HG03460 (cell line): Measurements from ENCODE around the gene NKIRAS2.

Experiments used
- ATAC-seq: cut with Tn5 transposase; IDR thresholded peaks from one replicate; pipeline ENCODE4 v1.9.1; 2021; ENCODE audit not compliant: unreplicated experiment

The NKIRAS2 gene

DNA sequence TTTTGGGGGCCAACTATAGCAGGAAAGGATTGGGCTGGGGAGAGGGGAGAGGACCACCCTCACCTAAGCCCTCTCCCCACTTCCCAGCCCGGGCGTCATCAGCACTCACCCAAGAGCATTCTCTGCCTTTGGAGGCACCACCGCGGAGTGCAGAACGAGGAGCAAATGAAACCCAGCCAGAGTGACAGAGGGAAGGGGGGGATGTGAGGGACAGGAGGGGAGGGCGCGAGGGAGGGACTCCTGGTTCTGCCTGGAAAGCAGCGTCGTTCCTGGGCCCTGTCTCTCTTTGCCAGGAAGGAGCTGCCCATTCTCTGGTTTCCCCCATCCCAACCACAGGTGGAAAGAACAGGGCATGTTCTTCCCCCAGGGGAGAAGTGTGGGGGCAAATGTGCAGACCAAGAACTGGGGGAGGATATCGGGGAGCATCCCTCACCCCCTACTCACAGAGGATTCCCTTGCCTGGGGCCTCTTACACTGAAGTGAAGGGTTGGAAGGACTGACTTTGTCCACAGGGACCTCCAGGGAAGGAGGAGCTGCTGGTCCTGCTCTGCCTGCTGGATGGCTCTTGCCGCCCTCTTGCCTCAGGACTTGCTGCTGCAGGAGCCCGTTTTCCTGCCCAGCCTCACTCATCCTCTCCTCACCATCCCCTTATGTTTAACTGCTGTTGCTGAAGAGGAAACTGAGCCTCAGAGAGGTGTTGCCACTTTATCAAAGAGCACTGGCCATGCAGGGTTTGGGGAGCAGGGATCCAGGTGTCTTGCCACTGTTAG lies 34.0 kb downstream of the NKIRAS2 start:
- ATAC-seq, result no peak

DNA sequence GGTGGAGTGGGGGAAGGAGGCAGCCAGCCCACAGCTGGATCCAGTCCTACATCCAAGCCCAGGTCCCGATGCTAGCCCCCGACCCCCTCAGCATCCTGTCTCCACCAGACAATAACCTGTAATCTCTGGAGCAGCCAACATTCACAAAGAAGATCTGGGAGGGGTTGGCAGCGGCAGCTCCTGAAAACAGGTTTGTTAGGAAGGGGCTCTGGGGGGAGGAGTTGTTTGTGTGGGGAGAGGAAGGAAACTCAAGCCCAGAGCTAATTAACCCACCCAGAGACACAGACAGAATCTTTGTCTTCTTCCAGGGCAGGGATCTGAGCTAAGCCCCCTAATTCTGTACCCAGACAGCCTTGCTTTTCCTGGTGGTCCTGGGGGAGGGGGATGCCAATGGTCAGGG lies 35.1 kb downstream of the NKIRAS2 start:
- no peak for ATAC-seq

DNA sequence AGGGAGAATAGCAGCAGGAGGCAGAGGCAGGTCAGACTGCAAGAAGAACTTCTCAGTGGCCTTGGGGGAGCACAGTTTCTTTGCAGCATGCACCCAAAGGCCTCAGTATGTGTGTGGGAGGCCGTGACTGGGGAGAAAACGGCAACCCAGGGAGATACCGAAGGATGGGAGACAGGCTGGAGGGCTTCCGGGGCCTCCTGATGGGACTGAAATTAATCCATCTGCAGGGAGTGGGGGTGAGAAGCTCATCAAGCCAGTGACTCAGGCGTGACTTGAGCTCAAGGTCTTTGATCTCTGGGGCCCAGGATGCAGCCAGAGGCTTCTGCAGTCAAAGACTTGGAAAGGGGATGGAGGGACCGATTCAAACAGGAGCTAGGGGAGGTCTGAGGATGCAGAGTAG lies 35.6 kb downstream of the NKIRAS2 start:
- ATAC-seq, result no peak

DNA sequence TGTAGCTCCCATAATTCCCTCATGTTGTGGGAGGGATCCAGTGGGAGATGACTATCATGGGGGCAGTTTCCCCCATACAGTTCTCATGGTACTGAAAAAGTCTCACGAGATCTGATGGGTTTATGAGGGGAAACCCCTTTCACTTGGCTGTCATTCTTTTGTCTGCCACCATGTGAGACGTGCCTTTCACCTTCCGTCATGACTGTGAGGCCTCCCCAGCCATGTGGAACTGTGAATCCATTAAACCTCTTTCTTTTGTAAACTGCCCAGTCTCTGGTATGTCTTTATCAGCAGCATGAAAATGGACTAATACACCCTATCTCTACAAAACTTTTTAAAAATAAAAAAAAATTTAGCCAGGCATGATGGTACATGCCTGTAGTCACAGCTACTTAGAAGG lies 36.7 kb downstream of the NKIRAS2 start:
- ATAC-seq, result no peak

DNA sequence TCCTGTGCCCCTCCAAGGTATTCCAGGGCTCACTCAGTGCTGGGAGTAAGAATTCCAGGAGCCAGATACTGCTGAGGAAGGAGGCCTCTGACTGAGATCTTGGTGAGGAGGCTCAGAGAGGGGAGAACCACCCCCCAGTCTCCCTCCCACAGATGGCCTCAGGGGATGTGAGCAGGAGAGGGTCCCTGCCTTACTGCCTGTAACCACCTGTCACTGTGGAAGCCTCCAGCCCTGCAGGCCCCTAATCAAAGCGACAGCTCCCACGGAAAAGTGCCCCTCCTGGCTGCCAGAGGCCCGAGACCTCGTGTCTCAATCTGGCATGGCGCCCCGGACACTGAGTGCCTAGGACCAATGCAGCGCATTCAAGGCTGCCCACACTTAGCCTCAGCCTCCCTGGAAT lies 38.2 kb downstream of the NKIRAS2 start:
- ATAC-seq, result no peak

DNA sequence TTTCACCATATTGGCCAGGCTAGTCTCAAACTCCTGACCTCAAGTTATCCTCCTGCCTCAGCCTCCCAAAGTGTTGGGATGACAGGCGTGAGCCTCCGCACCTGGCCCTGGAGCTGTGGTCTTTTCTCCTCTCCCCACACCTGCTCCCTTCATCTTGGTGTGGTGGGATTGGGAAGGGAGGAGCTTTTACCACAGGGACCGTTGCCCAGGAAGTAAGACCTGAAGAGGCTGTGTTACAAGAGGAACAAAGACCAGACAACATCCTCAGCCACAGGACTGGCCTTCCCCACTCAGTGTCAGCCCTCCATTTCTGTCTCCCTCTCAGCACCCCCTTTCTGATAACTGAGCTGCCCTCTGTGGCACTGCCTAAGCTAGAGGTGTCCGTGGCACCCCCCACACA lies 39.9 kb downstream of the NKIRAS2 start:
- ATAC-seq, result no peak

DNA sequence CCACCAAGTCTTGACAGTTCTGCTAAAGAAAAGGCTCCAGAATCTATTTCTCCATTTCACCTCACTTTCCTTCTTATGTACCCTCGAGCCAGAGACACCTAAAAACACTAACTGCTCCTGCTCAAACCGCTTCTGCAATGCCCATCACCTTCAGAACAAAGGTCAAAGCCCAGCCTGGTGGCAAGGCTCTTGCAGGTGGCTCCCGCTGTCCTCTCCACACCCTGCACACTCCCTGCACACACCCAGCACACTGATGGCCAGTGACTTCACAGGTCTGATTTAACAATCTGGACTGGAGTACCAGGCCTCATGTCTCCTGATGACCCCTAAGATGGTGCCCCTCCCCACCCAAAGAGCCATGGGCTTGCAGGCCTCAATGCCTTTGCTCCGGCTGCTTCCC lies 40.3 kb downstream of the NKIRAS2 start:
- no peak for ATAC-seq

DNA sequence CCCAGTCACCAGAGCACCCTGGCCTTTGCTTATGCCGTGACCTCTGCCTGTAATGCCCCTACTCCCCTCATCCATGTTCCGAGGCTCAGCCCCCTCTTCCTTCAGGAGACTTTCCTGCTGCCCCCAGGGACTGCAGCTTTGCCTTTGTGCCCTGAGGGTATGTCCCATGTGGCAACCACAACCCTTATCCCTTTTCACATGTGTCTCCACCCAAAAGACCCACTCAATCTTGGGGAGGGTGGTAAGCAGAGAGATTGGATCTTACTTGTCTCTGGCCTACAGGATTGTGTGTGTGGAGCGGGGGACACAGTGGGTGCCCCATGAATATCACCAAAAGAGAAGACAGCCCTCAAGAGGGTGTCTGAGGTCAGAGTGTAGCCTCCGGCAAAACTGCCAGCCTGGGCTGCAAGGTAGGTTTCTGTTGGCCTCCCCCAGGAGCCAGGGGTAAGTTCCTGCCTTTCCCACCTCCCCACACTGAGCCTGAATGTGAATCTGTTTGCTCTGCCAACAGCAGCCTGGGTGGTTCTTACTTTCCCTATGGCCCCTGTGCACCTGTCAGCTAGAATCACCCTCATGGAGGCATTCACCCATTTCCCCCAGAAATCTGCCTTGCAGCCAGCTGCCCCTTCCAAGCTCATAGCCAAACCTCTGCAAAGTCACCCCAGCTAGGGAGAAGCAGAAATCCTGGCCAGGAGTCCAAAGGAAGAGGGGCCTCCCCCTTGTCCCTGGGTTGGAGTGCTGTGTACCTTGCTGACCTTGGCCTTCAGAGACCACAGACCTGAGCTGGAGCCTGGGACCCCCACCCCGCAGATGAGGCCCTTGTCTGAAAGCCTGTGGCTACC lies 42.0 kb downstream of the NKIRAS2 start:
- no peak for ATAC-seq

DNA sequence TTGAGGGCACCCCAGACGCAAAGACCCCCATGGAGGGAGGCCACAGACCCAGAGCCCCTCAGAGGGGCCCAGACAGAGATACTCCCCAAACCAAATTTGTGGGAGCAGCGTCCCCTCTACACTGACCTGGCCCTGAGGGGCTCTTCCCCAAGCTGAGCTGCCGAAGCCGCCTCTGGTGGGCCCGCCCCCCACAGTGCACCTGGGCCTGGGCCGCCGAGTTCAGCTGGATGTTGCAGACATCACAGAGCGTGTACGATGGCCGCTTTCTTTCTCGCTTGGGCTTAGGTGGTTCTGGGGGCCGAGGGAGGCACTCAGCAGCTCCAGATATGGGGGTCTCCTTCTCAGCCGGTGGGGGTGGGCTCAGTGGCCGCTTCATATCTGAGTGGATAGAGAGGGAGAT lies 42.8 kb downstream of the NKIRAS2 start:
- ATAC-seq, result no peak

DNA sequence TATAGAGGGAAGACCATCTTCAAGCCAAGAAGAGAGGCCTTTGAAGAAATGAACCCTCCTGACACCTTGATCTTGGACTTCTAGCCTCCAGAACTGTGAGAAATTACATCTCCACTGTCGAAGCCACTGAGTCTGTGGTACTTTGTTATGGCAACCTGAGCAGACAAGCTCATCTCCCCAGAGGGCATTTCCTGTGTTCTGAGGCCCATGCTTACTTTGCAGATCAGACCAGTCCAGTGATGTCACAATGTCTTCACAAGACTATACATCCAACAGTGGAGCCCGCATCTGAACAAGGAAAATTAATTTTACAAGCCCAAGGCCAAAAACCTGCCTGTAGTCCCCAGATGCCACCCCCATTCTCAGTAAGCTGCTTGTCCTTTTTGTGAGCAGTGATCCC lies 45.3 kb downstream of the NKIRAS2 start:
- no peak for ATAC-seq

DNA sequence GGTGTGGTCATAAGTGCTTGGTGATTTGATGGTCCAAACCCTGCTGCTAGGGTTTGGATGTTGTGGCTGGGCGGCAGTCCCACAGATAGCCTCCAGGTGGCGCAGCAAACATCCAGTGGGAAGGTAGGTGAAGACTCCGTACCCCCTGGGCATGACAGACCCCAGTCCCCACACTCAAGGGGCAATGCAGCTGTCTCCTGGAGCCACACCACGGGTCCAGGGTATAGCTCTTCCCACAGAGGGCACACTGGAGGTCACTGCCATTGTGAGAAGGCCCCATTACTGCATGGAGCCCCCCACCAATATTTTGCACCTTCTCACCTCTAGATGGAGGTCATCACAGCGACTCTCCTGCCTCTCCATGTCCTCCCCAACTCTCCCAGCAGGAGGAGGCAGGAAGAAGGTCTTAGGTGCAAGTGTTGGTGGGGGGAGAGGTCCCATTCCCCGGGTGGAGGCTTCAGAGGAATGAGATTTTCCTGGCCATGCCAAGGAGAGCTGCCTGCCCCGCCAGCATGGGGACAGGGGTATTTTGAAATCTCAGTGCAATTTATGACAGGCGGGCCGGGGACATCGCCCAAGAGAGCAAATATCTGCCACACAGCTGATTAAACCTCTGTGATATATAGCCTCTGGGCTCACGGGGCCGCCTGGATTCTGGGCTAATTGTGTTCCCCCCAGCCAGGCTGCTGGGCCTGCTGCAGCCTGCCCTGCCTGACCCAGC lies 47.6 kb downstream of the NKIRAS2 start:
- no peak for ATAC-seq

DNA sequence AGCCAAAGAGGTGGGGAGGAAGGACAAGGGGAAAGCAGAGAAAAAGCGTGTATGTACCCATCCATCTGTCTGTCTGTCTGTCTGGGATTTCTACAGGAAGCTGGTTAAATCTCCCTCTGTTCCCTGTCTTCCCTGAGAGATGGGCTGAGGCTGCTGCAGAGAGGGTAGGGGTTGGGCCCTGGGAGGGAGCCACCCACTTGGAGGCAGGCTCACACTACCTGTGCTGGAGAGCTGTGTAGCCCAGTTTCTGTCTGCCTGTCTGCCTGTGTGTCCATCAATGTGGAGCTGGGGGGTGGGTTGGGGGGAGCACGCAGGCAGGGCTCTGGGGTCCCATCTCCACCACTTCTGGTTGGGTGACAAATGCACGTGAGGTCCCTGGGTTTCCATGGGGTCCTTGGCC lies 49.1 kb downstream of the NKIRAS2 start:
- ATAC-seq, result no peak

DNA sequence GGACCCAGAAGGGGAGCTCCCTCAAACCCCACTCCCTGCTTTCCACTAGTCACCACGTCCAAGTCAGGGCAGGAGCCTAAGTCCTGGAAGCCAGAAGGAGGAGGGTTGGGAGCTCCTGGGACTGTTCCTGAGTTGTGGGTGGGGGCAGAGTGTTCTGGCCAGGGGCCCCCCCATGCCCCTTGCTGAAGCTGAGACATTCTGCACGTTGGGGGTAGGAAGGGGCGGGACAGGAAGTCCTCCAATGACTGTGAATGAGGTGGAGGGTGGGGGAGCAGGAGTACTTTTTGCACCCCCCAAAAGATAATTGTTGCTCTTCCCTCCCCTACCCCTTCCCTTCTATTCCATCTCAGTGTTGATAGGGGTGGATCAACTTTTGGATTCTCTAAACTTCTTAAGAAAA lies 51.9 kb downstream of the NKIRAS2 start:
- no peak for ATAC-seq

DNA sequence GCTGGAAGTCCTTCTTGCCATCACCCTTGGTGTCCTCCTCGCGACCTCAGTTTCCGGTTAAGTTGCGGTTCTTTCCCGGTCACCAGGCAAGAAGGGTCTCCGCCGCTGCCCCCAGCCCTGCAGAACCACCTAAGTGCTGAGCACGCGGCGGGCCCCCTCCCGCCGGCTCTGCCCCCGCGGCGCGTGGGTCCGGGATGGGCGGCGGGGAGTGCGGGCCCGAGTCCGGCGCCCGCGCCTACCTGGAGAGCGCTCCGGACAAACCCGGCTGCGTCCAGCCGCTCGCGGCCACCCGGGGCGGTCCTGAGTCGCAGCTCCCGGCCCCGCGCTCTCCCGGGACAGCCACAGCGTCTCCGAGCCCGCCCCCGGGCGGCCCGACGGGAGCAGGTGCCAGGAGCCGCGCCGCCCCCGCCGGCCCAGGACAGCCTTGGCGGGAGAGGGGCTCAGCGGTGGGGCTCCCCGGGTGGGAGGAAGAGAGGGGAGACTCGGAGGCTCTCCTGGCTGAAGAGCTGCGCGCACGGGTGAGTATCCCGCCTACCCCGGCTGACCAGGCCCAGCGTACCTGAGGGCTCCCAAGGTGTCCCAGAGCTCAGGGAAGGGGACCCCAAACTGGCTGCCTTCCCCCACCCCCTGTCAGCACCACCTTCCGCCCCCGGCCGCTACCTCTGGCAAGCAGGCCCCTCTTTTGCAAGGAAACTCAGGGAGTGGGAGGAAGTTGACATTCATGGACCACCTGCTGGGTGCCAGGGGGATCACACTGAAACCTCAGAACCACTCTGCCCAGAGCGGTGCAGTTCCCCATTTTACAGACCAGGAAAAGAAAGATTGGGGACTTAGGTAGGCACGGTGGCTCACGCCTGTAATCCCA lies 52.7 kb downstream of the NKIRAS2 start:
- ATAC-seq, result no peak
